ENCODE measurements around the gene HOXA4. TPM values are rescaled to one million over a fixed set of nuclear protein-coding genes. Genes with fewer than 3 reads are reported as not detected.

Gene HOXA4
- total RNA-seq: 2.1 TPM

- intact Hi-C loops (cut with DNase I): loop anchor here (2.0 to 5.0 kb wide), 3 partner anchors 16 to 98 kb away; no protein-coding TSS in a partner anchor
- no peaks in the 10 kb centered on the region for H3K9me3 ChIP-seq
- peaks cover 0 to 2% of the 10 kb centered on the region in 2 donors for H3K4me1 ChIP-seq
- H3K4me3 ChIP-seq: peak within 1 kb of the TSS; percentile 87
- no peaks in the 10 kb centered on the region for H3K27me3 ChIP-seq
- peak; percentile 62 to 96 for DNase-seq (ENCODE audit: low spot score in 2 of 2)
- H3K36me3 ChIP-seq: no peaks in the 10 kb centered on the region
- no peak for TF ChIP-seq CTCF (IDR thresholded peaks at IDR 0.05)
- H3K27ac ChIP-seq: peak within 1 kb of the TSS; percentile 86 to 89
These were observed at the start of gene HOXA4 for GRCh38 chr7:27130540-27131389. HOXA4 (minus strand) TSS chr7:27130757; CDS start chr7:27130733, 24 bp downstream.

GRCh38 chr7:27179503-27180430 lies 49.2 kb upstream of the HOXA4 start:
- Histone ChIP-seq H3K4me1 (peaks cover 2 to 15% of the 10 kb centered on the region in 2 donors), H3K27ac (no peak overlapping the region), H3K9me3 (no peaks in the 10 kb centered on the region), H3K4me3 (peak overlapping the region in 1 of 2 donors; percentile 22), H3K27me3 (peaks cover 26% of the 10 kb centered on the region), H3K36me3 (no peaks in the 10 kb centered on the region)
- peak; percentile 39 to 78 (median 77) for TF ChIP-seq CTCF (IDR thresholded peaks at IDR 0.05)
- peak in 1 of 2 donors; percentile 73 for DNase-seq (ENCODE audit: low spot score in 2 of 2)
- intact Hi-C loops (cut with DNase I): loop anchor here (5.0 kb wide), 1 partner anchor 812 kb away; no protein-coding TSS in a partner anchor

DNA sequence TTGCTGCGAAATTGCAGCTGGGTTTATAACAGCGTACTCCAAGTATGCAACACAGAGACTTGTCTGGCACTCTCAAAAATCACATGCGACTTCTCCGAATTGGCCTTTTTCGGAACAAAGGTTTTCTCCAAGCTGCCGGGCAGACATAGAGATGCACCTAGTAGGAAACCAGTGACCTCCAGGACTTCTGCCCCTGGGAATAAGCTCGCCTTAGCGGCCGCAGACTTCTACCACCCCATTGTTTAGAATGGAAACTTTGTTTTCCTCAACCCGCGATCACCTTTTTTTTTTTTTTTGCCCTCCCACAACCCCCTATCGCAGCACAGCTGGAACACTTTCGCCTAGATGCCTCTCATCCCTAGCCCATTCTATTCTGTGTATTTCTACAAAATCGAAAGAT lies 48.5 kb upstream of the HOXA4 start:
- H3K4me3 ChIP-seq: no peak overlapping the region
- intact Hi-C loops (cut with DNase I): no loop called here
- TF ChIP-seq CTCF (IDR thresholded peaks at IDR 0.05): no peak
- H3K27ac ChIP-seq: no peak overlapping the region
- no peaks in the 10 kb centered on the region for H3K36me3 ChIP-seq
- peaks cover 31% of the 10 kb centered on the region for H3K27me3 ChIP-seq
- peaks cover 2 to 14% of the 10 kb centered on the region in 2 donors for H3K4me1 ChIP-seq
- H3K9me3 ChIP-seq: no peaks in the 10 kb centered on the region
- no peak for DNase-seq (ENCODE audit: low spot score in 2 of 2)

GRCh38 chr7:27178366-27178765 lies 47.8 kb upstream of the HOXA4 start:
- peaks cover 29% of the 10 kb centered on the region for H3K27me3 ChIP-seq
- no peak for DNase-seq (ENCODE audit: low spot score in 2 of 2)
- TF ChIP-seq CTCF (IDR thresholded peaks at IDR 0.05): no peak
- intact Hi-C loops (cut with DNase I): no loop called here
- H3K4me1 ChIP-seq: peaks cover 2 to 15% of the 10 kb centered on the region in 2 donors
- H3K9me3 ChIP-seq: no peaks in the 10 kb centered on the region
- no peaks in the 10 kb centered on the region for H3K36me3 ChIP-seq
- no peak overlapping the region for H3K4me3 ChIP-seq
- no peak overlapping the region for H3K27ac ChIP-seq

DNA sequence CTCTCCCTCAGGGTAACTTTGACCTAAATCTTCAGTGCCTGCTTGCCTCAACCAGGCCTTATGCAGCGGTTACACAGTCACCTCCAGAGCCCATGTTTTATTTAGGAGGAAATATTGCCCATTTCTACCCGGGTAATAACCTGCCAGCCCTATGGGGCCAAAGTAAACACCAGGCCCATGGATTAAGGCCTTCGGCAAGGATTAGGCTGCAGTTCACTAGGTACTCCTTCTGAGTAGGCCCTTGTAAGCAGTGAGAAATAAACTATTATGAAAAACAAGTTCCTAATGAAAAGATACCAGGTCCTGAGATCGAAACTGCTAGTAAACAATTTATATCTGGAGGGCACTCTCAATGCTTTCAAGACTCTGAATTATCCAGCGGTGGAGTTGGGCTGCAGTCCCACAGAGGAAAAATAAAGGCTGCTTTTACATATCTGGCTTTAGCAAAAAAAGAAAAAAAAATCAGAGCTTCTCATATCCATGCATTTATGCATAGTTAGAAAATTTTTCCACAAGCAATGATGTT lies 47.3 kb upstream of the HOXA4 start:
- H3K27ac ChIP-seq: no peak overlapping the region
- no peaks in the 10 kb centered on the region for H3K9me3 ChIP-seq
- no peak for TF ChIP-seq CTCF (IDR thresholded peaks at IDR 0.05)
- intact Hi-C loops (cut with DNase I): no loop called here
- no peak overlapping the region for H3K4me3 ChIP-seq
- H3K4me1 ChIP-seq: peaks cover 0 to 17% of the 10 kb centered on the region in 2 donors
- H3K27me3 ChIP-seq: peaks cover 30% of the 10 kb centered on the region
- no peaks in the 10 kb centered on the region for H3K36me3 ChIP-seq
- DNase-seq (ENCODE audit: low spot score in 2 of 2): peak in 1 of 2 donors; percentile 37
